ENCODE results near the gene TAS2R38.
"Not testable (repeated sequence)": the region's sequence is repeated elsewhere in the genome, so short reads cannot be mapped to it uniquely, and the experiment has no call there.

The TAS2R38 gene

DNA sequence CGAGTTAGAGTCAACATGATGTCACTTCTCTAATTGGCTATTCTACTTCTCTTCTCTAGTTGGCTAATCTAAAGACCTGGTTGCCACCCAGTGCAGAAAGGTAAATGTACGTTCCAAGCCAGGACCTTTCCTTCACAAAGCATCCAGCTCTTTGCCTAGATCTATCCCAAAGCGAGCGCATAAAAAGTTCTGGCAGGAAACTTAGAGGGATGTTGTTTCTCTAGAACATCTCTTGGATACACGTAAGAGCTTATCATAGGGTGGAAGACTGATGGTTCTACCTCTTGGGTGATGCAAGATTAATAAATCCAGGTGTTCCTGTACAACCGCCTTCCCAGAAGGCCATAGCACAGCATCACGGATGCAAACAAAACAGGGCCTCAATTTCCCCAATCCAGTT lies at the start of gene TAS2R38:
Gene TAS2R38 (minus strand): TSS at position 101 of the 400 bp plus-strand sequence. CDS start 84 bp downstream, at position 17.
- no peak for FAIRE-seq
- no peak for DNase-seq (ENCODE audit: extremely low spot score, insufficient read length, low read depth)

DNA sequence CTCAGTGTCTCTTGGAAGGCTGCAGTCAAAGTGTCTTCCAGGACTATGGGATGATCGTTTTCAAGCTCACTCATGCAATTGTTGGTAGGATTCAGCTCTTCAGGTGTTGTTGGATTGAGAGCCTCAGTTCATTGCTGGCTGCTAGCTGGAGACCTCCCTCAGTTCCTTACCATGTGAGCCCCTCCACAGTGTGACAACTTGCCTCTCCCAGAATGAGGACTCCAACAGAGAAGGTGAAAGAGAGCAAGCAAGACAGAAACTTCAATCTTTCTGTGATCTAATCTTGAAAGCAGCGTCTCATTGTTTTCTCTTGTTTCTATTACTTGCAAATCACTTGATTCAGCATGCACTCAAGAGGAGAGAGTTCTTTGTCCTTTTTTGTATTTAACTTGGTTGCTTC lies 44.6 kb upstream of the TAS2R38 start:
- no peak for FAIRE-seq
- DNase-seq (ENCODE audit: extremely low spot score, insufficient read length, low read depth), result no peak

DNA sequence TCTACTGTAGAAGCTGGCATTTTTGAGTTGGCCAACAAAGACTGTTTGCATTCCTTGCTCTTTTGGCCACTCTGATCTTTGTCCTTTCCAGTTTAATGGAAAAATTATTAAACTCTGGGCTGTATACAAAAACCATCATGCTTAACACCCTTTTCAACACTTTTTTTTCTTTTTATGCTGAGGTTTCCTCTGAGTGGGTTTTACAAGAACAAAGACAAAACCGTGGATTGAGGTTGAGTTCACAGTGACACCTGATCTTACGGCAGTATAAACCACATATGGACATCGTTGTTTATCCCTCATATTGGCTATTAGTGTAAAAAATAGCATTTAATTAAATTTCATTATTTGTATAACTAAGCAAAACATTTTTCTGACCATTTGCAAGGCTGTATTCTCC lies 43.9 kb upstream of the TAS2R38 start:
- DNase-seq (ENCODE audit: extremely low spot score, insufficient read length, low read depth) (no peak), FAIRE-seq (no peak)

DNA sequence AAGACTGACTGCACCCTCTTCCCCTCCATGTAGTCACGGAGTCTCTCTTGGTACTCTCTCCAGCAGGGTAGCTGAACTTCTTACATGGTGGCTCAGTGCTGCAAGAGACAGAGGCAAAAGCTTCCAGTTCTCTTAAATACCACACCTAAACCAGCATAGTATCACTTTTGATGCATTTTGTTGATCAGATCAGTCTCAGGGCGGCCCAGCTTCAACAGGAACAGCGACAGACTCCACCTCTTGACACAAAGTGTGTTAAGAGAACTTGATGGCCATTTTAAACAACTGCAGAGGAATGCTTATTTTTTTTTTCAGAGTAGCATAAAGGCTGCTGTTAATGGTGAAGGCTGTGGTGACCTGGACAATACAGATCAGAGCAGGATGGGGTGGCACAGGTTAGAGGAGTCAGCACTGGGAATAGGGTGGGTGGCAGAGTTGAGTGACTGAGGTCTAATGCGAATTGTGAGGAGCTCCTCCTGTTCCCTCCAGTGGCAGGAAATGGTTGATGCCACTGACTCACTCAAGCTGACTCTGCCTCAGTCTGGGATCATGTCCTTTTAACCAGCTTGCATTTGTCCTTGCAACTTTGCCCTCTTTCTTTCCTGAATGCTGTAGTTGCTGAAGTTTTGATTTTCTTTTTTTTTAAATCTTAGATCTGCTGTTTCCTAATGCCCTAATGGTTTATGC lies 39.4 kb upstream of the TAS2R38 start:
- no peak for DNase-seq (ENCODE audit: extremely low spot score, insufficient read length, low read depth)
- no peak for FAIRE-seq

GRCh38 chr7:142010952-142011548 lies 37.5 kb upstream of the TAS2R38 start:
- FAIRE-seq (no peak), DNase-seq (ENCODE audit: extremely low spot score, insufficient read length, low read depth) (no peak)

GRCh38 chr7:142009187-142009586 lies 35.6 kb upstream of the TAS2R38 start:
- DNase-seq (ENCODE audit: extremely low spot score, insufficient read length, low read depth) (no peak), FAIRE-seq (no peak)

GRCh38 chr7:142006577-142006976 lies 33.0 kb upstream of the TAS2R38 start:
- FAIRE-seq, result no peak

GRCh38 chr7:142002179-142002578 lies 28.6 kb upstream of the TAS2R38 start:
- no peak for DNase-seq (ENCODE audit: extremely low spot score, insufficient read length, low read depth)
- no peak for FAIRE-seq

More at GRCh38 chr7:142006577-142006976, 33.0 kb upstream of the TAS2R38 start:
- DNase-seq (ENCODE audit: extremely low spot score, insufficient read length, low read depth), result no peak

- FAIRE-seq (no peak), DNase-seq (ENCODE audit: extremely low spot score, insufficient read length, low read depth) (no peak)
Observed at GRCh38 chr7:142001163-142001874, 27.7 kb upstream of the TAS2R38 start.

GRCh38 chr7:142000244-142000643 lies 26.7 kb upstream of the TAS2R38 start:
- no peak for DNase-seq (ENCODE audit: extremely low spot score, insufficient read length, low read depth)
- no peak for FAIRE-seq

DNA sequence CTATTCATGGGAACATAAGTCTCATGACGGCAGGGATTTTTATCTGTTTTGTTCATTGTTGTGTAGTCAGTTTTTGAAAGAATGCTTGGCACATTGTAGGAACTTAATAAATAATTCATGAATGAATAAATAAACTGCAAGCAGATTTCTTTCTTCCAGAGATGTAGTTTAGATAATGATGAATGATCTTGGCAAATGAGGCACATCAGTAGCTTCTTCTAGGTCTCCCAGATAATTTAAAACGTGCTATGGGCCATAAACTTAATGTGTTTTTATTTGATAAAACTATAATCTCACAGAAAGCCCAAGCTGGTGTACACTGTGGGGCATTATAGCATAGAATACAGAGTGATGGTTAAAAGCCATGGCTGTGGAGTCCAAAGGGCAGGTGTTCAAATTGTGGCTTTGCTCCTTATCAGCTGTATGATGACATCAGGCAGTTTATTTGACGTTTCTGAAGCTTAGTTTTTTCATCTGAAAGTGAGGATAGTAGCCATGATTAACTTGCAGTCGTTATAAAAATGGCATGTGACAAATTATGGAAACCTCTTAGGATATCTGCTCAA lies 25.6 kb upstream of the TAS2R38 start:
- DNase-seq (ENCODE audit: extremely low spot score, insufficient read length, low read depth) (no peak), FAIRE-seq (no peak)

DNA sequence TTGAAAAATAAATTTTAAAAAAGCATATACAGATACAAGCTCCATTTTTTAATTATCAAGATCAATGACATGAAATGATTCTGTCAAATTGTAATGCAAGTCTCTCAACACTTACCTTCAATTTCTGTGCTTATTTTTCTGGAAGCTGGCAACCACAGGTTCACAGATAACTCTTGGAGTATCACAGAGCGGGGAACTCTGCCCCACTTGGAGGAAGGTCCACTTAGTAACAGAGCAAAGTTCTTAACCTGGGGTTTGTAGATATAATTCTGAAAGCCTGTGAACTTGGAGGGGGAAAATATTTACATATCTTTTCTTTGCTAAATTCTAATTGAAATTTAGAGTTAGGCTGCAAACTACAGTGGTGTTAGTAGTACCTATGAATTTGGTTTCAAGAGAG lies 19.8 kb upstream of the TAS2R38 start:
- no peak for FAIRE-seq
- DNase-seq (ENCODE audit: extremely low spot score, insufficient read length, low read depth), result no peak

- FAIRE-seq, result no peak
Observed at GRCh38 chr7:141992688-141993087, 19.1 kb upstream of the TAS2R38 start.

DNA sequence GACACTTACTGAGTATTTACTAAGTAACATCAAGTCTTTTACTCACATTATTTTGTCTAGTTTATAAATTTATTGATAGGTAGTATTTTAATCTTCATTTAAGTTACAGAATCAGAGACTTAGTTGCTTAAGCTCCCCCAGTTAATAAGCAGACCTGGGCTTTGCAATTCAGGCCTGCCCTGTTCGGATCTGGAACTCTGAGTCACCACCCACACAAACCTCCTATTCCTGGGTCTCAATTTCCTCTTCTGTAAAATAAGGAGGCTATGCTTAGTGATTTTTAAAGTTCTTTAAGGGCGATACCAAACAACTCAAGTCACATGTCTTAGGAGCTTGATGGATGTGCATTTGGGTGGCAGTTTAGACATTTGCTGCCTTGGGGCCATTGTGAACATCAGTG lies 18.6 kb upstream of the TAS2R38 start:
- FAIRE-seq, result no peak
- no peak for DNase-seq (ENCODE audit: extremely low spot score, insufficient read length, low read depth)

More at GRCh38 chr7:141992688-141993087, 19.1 kb upstream of the TAS2R38 start:
- no peak for DNase-seq (ENCODE audit: extremely low spot score, insufficient read length, low read depth)

GRCh38 chr7:141991140-141991539 lies 17.6 kb upstream of the TAS2R38 start:
- no peak for DNase-seq (ENCODE audit: extremely low spot score, insufficient read length, low read depth)
- FAIRE-seq, result no peak

GRCh38 chr7:141990011-141990725 lies 16.6 kb upstream of the TAS2R38 start:
- FAIRE-seq, result no peak
- no peak for DNase-seq (ENCODE audit: extremely low spot score, insufficient read length, low read depth)

GRCh38 chr7:141987803-141988202 lies 14.2 kb upstream of the TAS2R38 start:
- DNase-seq (ENCODE audit: extremely low spot score, insufficient read length, low read depth); FAIRE-seq: not testable (repeated sequence)

DNA sequence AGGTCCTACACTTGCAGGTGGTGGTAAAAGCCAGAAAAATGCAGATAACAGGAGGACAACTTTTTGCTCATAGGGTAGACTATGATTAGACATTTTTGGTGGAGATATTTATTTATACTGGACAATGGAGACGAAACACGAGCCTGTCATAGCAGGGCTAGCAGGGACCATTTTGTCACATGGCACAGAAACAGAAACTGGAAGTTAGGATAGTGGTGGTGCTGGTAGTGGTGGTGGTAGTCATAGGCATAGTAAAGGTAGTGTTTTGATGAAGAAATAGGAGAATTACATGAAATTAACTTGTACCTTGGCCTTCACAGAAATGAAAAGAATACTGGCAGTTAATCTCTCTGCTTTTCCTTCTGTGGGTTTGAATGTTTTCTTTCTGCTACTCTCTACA lies 13.3 kb upstream of the TAS2R38 start:
- no peak for FAIRE-seq

GRCh38 chr7:141985926-141986325 lies 12.4 kb upstream of the TAS2R38 start:
- not testable (repeated sequence) for DNase-seq (ENCODE audit: extremely low spot score, insufficient read length, low read depth); FAIRE-seq

More for the DNA sequence above, 13.3 kb upstream of the TAS2R38 start:
- no peak for DNase-seq (ENCODE audit: extremely low spot score, insufficient read length, low read depth)

DNA sequence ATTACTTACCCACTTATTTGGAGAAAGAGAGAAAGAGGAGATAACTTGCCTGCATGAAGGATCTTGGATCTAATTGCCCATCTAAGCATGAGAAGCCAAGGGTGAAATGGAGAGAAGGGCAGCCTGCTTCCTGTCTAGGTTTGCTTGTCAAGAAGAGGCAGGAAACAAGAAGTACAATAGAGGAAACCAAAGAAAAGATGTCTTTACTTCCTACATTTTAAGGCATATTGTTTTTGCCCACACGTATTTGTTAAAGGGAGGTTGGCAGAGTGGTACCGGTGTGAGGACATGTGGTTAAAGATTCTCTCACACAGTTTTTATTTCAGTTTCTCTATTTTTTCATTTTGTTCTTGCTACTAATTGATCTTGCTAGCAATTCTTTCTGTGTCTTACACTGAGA lies 6.0 kb upstream of the TAS2R38 start:
- FAIRE-seq (no peak), DNase-seq (ENCODE audit: extremely low spot score, insufficient read length, low read depth) (no peak)

Data from GM18507 (cell line).